NCI-H1105 (cell line): Measurements from ENCODE around the gene S1PR3.

ENCODE experiments used
- DNase-seq: peaks from one replicate; lab custom pipeline; 2025; lab: John Stamatoyannopoulos, UW

Gene S1PR3

DNA sequence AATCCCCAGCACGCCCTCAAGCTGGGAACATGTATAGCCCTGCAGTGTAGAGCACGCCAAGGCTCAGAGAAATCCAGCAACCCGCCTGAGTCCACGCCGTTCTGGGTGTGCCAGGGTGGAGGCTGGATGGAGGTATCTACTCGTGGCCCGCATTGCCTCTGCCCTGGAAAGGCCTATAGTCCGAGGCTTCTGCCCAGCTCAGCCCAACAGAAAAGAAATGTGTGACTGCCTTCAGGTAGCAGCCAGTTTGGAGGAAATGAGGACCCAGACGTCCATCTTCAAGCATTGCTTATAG, 18.2 kb downstream of the S1PR3 start:
- no peak for DNase-seq

DNA sequence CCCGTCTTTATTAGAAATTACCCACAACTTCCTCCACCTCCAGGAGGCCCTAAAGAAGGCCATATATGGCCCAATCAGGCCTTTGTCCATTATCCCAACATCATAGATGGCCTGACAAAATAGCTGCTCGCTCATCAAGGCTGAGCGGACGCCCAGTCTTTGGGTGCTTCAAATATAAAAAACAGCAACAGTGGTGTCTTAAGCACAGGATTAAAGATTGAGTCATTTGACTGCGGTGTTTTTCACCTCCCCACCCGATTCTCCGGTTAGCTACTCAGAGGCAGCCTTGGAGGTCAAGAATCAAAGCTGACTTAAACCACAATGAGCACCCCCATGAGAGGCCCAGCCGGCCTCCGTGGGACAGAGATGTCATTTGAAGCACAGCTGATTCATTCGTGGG, 18.8 kb downstream of the S1PR3 start:
- no peak for DNase-seq

DNA sequence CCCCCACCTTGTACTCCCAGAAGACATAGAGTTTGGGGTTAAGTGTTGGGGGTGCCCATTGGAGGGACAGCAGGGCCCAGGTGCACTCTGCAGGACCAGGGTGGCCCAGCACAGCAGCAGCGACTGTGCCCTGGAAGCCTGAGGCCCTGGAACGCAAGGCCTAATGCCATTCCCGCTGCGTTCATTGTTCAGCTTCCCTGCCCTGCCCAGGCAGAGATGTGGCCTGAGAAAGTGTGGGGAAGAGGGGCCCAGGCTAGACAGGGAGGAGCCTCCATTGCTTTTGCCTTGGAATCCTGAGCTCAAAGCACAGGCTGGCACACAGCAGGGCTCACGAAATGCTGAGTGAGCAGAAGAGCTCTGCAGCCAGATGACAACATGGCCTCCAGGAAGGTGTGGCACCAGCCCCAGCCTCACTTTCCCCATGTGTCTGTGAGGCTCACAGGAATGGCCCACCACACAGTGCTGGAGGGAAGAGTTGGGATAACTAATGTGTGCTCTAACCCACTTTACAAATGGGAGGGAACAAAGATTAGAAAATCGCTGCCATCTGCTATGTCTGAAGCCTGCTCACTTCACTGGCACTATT, 19.4 kb downstream of the S1PR3 start:
- DNase-seq = no peak

DNA sequence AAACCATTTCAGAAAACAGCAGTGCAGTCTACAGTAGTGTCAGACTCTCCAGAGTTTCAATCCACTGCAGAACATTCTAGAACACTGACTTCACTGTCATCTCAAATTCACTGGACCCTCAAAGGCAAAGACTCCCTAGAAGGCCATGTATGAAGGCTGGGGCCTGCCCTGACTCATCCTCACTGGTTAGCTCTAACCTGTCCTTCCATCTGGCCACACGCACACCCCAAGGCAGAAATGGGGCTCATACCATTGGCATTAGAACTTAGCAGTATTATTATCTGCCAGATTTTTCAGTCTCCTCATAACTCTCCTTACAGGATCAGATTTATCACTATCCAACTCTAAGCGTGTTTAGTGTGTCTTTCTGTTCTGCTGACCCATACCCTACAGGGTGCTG, 20.4 kb downstream of the S1PR3 start:
- DNase-seq = no peak

DNA sequence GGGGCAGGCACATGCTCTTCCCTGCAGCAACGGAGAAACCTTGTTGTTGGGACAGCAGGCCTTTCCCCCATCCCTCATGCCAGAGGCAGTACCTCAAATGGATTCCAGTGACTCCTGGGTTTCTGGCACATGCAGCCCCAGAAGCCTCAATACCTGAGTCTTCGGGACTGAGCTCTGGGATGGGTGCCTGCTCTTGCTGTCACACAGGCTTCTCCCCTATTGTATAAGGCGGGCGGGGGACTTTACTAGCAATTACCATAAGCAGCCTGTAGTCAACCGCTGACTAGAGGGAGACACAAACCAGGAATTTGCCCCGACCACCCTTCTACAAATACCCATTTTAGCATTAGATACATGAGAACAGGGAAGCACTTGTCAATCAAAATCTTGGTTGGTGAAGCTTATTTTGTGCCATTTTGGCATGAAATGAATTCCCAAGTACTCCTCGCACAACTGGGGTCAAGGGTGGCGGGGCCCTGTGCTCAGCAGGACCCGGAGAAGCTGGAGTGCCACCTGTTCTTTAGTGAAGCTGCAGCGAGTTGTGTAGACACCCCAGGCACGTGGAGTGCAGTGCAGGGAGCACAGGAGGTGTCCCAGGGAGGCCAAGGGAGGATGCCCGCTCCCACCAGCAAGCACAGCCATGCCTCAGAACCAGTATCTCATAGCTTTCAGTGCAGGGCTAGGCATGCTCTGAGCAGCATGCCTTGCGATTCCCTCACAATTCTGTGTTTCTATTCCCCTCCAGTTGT, 21.2 kb downstream of the S1PR3 start:
- DNase-seq = no peak

DNA sequence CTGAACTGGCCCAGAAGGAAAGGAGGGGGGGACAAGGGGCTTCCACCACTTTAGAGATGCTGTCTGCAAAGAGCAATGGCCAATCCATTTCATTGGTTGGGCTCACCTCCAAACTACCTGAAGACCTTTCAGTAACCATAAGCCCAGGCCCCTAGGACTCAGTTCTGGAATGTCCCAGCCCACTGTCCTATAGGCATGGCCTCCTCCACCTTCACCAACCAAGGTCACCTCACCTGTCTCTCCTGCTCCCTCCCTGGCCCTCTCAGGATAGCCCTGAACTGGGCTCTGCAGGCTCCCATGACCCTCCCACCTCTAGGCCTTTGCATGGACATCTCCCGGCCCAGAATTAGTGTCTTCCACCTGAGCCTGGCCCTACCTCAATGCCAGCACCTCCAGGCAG, 22.4 kb downstream of the S1PR3 start:
- no peak for DNase-seq

DNA sequence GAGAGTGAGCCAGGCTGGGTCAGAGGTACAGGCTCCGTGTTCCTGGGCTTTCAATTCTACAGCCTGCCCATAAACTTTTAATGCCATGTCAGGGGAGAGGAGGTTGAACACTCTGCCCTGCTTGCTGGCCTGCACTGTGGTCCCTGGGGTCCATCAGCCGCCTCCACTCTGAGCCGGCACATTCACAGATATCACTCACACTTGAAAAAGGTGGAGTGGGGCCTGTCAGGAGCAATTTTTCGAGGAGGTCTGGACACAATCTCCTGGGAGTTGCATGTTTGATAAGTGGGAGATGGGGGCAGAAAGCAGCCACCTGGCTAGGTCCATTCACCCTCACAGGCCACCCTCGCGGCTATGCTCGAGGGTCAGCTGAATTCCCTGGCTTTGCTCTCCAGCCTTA, 22.9 kb downstream of the S1PR3 start:
- no peak for DNase-seq

DNA sequence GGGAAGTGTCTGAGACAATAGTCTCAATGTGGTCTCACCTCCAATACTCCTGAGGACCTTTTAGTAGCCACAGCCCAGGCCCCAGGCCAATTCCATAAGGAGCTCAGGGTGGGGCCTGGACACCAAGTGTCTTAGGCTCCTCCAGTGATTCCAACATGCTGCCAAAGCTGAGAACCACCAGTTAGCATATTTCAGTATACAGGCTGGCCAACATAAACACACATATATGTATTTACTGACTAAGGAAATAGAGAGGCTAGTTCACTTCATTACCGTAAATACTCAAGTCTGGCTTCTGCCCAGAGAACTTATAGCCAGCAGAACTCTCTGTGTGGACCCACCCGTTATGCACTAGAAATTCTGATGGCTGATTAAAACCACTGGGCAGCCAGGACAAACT, 24.1 kb downstream of the S1PR3 start:
- no peak for DNase-seq

DNA sequence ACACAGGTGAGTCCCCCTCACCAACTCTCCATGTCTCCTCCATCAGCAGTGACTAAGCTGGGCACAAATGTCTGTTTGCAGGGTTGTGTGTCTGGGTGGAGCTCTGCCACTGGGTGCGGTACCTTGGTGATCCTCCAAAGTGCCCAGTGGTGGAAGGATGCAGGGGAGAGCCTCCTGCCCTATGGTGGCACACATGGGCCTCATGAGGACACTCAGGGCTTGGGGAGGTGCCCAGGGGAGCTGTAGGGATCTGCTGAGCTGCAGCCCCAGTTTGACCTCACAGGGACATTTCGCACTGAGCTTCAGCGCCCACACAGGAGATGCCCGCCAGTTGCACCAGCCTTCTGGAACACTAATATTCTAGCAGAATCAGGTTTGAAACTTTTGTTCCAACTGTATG, 29.5 kb downstream of the S1PR3 start:
- no peak for DNase-seq

DNA sequence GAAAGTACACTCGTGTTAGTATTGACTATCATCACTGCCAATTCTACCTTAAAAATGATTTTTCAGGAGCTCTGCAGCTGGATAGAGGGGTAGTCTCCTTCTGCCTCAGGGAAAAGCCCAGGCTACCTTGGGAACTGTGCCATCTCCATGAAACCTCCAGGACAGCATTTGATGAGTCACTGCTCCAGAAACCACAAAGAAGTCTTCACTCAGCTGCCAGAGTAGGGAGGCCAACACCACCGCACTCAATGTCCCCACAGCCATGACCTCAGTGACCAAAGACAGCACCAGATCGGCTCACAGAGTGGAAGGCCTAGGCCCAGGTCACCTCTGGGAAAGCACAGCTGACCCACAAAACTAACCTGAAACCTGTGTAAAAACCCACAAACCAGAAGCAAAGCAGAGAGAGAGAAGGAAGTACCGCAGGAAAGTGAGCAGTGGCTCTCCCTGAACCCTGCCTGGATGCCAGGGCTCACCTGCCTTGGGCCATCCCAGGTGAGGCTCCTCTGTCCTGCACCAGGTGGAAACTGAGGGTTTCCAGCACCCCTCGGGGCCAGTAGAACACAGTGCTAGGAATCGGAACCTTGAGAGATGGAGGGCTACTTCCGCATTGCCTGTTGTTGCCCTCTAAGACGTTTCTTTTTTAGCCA, 30.0 kb downstream of the S1PR3 start:
- DNase-seq = no peak

DNA sequence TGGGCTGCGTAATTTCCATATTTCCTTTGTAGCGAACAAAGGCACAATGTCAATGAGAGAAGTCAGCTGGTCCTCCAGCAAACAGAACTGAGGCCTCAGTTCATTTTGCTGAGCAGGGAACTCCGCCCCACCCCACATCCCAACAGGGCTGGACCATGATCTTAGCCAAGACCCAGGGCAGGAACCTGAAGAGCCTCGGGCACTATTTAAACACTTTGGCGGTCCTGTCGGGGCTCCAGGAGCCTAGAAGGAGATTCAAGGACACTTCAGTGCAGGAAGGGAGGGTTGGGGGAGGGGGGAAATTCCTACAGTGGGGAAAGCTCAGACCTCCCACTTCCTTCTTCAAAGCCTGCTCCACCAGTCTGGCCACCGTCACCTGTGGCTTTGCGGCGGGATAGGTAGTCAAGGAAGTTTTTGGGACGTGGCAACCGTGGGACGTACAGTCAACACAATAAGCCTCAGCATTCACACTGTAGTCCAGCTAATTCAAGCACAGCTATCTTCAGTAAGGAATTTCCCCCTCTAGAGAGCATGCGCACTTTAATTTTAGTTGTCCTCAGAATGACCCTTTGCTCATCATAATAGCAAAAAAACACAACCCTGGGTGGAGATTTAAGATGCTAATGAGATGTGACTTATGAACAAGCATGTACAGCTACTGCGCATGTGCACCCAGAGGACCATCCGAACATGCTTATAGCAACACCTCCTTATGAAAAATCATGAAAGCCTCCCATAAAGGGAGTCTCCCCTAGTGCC, 30.9 kb downstream of the S1PR3 start:
- no peak for DNase-seq

DNA sequence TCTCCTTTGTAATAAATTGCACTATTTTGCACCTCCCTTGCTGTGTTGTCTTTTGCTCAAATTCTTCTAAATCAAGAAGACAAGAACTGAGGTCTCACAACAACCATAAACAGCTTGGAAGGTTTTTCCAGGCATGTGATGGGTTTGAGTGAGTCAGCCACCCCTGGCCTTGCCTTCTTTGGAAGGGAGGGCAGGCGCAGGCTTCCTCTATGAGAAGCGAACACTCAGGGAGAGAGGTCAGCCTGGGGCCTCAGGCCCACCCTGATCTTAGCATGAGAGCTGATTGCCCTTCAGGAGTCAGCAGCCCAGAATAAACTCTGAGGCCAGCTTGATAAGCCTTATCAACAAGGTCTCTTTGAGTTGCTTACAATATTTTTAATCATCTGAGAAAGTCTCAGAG, 31.6 kb downstream of the S1PR3 start:
- DNase-seq = no peak

DNA sequence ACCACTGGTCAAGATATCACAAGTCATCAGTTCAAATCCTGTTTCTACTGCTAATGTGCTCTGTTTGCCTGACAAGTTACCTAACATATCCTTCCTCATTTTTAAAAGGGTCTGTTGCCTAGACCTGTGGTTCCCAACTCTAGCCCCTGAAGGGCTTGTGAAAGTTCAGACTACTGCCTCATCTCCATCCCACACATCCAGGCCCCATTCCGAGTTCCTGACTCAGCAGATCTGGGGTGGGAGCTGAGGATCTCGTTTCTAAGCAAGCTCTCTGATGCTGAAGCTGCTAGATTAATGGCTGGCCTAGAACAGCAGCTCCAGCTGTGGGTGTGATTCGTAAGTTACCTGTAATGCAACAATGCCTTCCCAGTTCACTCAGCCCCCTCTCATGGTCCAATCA, 32.5 kb downstream of the S1PR3 start:
- DNase-seq = no peak

DNA sequence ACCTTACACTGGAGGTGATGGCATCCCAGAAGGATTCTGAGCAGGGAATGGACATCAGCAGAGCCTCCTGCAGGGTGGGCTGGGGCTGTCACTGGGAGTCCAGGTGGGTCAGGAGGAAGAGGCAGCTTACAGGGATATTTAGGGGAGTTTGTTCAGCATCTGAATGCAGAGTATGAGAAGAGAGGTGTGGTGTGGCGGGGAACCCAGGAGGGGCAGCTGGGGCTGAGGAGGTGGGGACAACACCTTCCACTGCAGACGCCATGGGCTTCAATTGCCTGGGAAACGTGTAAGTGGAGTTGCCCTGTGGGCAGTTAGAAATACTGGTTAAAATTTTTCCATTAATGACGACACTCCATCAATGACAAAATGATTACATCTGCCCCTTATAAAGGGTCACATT, 33.5 kb downstream of the S1PR3 start:
- DNase-seq = no peak

DNA sequence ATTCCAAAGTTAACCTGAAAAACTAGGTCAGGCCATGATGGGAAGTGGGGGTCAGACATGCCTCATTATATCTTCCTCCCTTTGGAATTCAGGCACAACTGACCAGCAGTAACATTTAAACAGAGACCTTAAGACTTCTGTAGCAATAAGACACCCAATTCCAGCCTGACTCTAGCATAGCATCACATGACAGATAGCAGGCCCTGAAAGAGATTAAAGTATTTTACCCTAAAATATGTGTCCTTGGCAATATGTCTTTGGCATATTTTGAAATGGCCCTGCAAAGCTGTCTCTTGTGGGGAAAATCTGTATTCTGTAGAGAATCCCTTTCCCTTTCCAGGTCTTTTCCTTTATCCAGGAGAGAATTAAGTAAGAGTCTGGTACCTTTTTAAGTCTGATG, 34.3 kb downstream of the S1PR3 start:
- DNase-seq = no peak

DNA sequence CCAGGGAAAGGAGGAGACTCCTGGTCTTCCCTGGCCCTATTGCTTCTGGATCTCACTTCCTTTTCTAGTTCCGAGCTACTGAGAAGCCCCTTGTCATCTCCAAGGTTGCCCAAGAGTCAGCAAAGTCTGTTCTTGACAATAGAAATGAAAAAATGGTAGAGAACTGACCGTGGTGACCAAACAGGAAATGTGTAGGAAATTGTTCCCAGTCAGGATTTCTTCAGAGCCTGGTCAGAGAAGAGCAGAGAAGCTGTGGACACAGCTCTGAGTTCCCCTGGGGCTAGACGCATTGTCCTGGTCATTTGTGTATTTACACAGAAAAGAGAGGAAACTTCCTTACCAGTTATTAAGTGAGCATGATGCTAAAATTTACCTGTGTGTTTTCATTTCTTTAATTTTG, 35.6 kb downstream of the S1PR3 start:
- DNase-seq = no peak

DNA sequence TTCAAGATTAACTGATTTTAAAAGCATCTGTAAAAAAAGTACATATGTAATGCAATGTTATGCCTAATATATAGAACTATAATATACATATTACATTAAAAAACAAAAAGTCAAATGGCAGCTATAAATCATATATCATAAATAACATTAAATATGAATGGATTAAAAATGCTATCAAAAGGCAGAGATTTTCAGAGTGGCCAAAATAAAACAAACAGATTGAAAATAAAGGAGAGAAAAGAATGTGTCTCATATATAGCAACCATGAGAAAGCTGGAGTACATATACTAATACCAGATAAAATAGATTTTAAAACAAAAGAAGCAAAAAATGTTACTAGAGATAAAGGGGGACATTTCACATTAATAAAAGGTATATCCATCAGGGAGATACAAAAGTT, 38.5 kb downstream of the S1PR3 start:
- DNase-seq = no peak

DNA sequence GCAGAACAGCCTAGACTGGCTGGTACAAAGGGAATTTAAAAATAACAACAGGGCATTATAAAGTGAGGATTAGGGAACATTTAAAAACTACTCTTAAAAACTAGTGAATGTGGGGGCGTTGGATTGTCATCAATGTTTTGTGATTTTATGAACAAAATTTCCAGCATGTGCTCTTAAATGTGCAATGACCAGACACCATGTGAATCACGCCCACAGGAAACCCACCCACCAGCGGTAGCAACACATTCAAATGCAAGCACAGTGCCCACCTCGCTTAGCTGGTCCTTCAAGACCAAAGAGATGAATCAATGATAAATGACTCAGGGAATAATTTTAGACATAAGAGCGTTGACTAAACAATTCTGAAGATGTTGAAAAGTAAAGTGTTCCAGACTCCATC, 40.9 kb downstream of the S1PR3 start:
- no peak for DNase-seq

DNA sequence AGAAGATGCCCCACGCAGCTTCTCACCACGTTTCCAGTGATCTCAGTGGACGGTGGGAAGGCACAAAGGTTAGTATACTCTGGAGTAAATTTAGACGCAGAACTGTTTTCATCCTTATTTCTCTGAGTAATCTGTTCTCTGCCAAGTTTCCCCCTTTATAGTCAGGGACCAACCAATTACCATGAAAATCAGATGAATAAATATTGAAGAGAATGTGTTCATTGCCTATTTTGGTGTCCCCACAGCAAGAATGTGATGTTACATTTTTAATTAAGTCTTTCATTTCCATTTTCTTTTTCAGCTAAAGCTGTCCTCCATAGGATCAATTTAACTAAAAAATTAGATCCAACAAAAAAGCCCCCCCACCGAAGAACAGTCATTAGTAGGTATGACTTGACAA, 41.4 kb downstream of the S1PR3 start:
- no peak for DNase-seq

DNA sequence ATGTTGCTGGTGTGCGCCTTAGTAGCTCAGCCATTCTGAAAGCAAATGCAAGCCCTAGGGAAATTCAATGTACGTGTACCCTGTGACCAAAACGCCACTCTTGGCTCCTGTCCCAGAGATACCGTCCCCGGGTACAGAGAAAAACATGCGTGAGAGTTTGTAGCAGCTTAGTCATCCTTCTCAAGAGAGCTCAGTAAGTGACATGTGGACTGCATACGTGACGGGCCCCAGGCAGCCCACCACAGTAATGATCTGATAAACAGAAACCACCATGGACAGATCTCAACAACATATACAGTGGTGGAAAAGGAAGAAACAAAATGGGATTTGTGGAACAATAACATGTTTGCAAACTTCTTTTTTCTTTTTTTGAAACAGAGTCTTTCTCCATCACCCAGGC, 45.1 kb downstream of the S1PR3 start:
- no peak for DNase-seq

DNA sequence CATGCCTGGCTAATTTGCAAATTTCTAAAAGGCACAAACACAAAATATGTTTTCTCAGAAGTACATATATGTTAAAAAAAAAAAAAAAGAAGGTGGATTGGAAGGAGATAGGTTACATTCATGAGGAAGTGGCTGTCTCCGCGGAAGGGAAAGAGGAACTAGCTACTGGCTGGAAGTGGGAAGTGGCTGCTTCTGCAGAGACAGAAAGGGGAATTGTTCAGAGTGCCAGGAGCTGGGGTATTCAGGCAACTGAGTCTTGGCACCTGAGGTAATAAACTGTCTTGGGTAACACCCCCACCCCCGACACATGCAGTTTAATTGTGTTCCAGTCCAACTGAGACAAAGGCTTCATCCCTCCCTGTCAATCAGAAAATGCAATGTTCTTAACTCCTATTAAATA, 45.6 kb downstream of the S1PR3 start:
- DNase-seq = no peak

DNA sequence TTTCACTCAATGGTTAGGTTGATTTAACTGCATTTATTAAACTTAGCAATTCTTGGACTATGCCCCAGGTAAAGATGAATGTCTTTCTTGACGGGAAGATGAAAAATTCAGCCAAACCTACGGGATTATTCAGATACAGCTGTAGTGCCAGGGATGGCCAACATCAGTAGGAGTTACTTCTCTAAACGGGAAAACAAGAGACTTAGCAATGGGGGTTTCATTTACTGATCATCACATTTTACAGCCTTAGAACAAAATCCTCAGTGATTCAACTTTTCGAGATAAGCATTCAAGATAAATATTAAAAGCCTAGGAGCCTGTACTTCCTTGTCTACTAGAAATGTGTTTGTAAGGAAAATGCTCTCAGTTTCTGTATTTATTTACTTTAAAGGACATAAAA, 46.1 kb downstream of the S1PR3 start:
- no peak for DNase-seq

DNA sequence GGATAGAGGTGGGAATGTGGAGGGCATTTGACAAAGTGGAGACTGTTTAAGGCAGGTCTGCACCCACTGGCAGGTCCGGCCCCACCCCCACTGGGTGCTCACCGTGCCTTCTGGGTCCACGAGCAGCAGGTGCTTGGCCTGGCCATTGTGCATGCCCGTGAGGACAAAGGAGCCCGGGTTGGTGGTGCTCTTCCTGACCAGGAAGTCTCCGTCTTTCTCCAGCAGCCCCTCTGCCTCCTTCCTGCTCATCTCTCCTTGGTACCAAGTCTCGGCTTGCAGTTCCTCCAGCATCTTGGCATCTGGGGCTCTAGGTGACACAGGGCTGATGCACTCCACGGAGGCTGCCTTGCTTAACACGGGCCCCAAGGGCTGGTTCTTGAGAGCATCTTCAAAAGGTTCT, 46.6 kb downstream of the S1PR3 start:
- no peak for DNase-seq
